HepG2 (cell line): ENCODE measurements around the gene DHH. TPM values are rescaled to one million over a fixed set of nuclear protein-coding genes. Genes with fewer than 3 reads are reported as not detected.
A peak's percentile ranks its signal among the peaks of the same experiment; 100 is the strongest.

ENCODE experiments used
- ATAC-seq: fragments of 200-7000 bp; cut with Tn5 transposase; 3 replicates; pipeline ENCODE4 v1.9.1; 2020; ENCODE audit warnings: mild to moderate bottlenecking, moderate library complexity
- BruUV-seq: library from RNA; stranded (reverse); fragments of 400-500 nt; replicated peaks from 2 replicates; lab custom pipeline; 2021; lab: Mats Ljungman, UMichigan
- CTCF ChIA-PET: fragments of 300-600 bp; formaldehyde crosslinking; extraction: SDS; loops from one replicate; lab custom pipeline; 2021; ENCODE audit warnings: low total read pairs, inconsistent platforms, low intra/inter-chr PET ratio; lab: Yijun Ruan, JAX
- POLR2A ChIA-PET: fragments of 350-600 bp; sonication (Branson Sonifier 250); formaldehyde crosslinking; loops from one replicate; lab custom pipeline; 2020; ENCODE audit warnings: antibody characterized with exemption, inconsistent platforms; lab: Yijun Ruan, JAX
- DNase-seq: peaks from one replicate; pipeline ENCODE4 v3.0.0-alpha.2; 2015; ENCODE audit warnings: low spot score
- FAIRE-seq: peaks from 3 replicates; lab custom pipeline; 2011; peaks lifted over from hg19 to GRCh38; lab: Jason Lieb, UNC
- H2AFZ ChIP-seq: one replicate; pipeline ENCODE4 v1.6.1; 2011; ENCODE audit warnings: low read length, inconsistent platforms
- H3K27ac ChIP-seq: fragments of 300-600 bp; 3 replicates; pipeline ENCODE4 v1.8.0; 2011; ENCODE audit warnings: mixed run types, mild to moderate bottlenecking, mixed read lengths, low read length, inconsistent platforms; ENCODE audit not compliant: insufficient read depth; ENCODE audit errors: extremely low read length
- H3K27me3 ChIP-seq, 2 experiments: fragments of 200-600 bp in 1 of 2; 2 replicates in 1 of 2; 3 replicates in 1 of 2; pipeline versions ENCODE4 v1.6.0 to v1.8.0; 2011; ENCODE audit warnings: low read length in 2 of 2, mild to moderate bottlenecking in 2 of 2, moderate library complexity in 2 of 2, inconsistent platforms in 1 of 2; ENCODE audit not compliant: insufficient read depth in 2 of 2, control insufficient read depth in 1 of 2
- H3K36me3 ChIP-seq, 2 experiments: fragments of 200-600 bp in 1 of 2; replicated peaks in 1 of 2; 2 replicates in 1 of 2; 3 replicates in 1 of 2; pipeline versions ENCODE4 v1.5.1 to v1.8.0; 2011; ENCODE audit warnings: low read length in 2 of 2, inconsistent platforms in 1 of 2; ENCODE audit not compliant: insufficient read depth in 2 of 2, control insufficient read depth in 1 of 2
- H3K4me1 ChIP-seq: 2 replicates; pipeline ENCODE4 v1.5.1; 2012; ENCODE audit warnings: low read length, inconsistent platforms; ENCODE audit not compliant: insufficient read depth
- H3K4me2 ChIP-seq: 2 replicates; pipeline ENCODE4 v1.6.0; 2011; ENCODE audit warnings: low read depth, low read length, inconsistent platforms
- H3K4me3 ChIP-seq, 3 experiments: fragments of 200-600 bp in 1 of 3; sonication (generic), shearing (Covaris generic) in 1 of 3; replicated peaks in 1 of 3; 2 replicates each; pipeline ENCODE4 v1.5.1; 2011 to 2016; ENCODE audit warnings: low read length in 3 of 3, inconsistent platforms in 2 of 3, low read depth in 2 of 3, mild to moderate bottlenecking in 2 of 3, control low read depth in 1 of 3, mixed read lengths in 1 of 3; ENCODE audit not compliant: insufficient read depth in 1 of 3
- H3K79me2 ChIP-seq: one replicate; pipeline ENCODE4 v1.6.1; 2011; ENCODE audit warnings: low read length, inconsistent platforms; ENCODE audit not compliant: insufficient read depth
- H3K9ac ChIP-seq: 2 replicates; pipeline ENCODE4 v1.6.0; 2011; ENCODE audit warnings: mild to moderate bottlenecking, low read depth, low read length, inconsistent platforms; ENCODE audit not compliant: insufficient read depth
- H3K9me3 ChIP-seq: 2 replicates; pipeline ENCODE4 v1.5.1; 2012; ENCODE audit warnings: mild to moderate bottlenecking, low read length
- H4K20me1 ChIP-seq: 2 replicates; pipeline ENCODE4 v1.6.0; 2011; ENCODE audit warnings: inconsistent platforms, mild to moderate bottlenecking, low read length, moderate library complexity; ENCODE audit not compliant: insufficient read depth
- AGO2 ChIP-seq: fragments of 200-400 bp; formaldehyde crosslinking; optimal IDR thresholded peaks from 2 replicates; pipeline ENCODE3; 2017; ENCODE audit warnings: mild to moderate bottlenecking, low read depth, low read length, moderate library complexity
- KAT8 ChIP-seq: IDR thresholded peaks from 2 replicates; pipeline ENCODE4 v1.6.1; 2016; ENCODE audit warnings: missing genetic modification reagents, missing compliant biosample characterization
- POLR2G ChIP-seq: fragments of 200-400 bp; formaldehyde crosslinking; IDR thresholded peaks from 2 replicates; pipeline ENCODE4 v1.6.1; 2018; ENCODE audit warnings: mild to moderate bottlenecking, low read depth, low read length, moderate library complexity
- RAD51 ChIP-seq: fragments of 450-650 bp; IDR thresholded peaks from 2 replicates; pipeline ENCODE4 v1.6.1; 2016; ENCODE audit warnings: borderline replicate concordance
- WGBS: methylation state at CpG from one replicate; pipeline ENCODE4 v1.1.6; 2017; ENCODE audit warnings: low lambda C conversion rate; 5-methylcytosine and 5-hydroxymethylcytosine counted together
- in situ Hi-C: cut with HindIII; loops from 2 replicates; pipeline ENCODE4 v1.10.0; 2017; ENCODE audit warnings: low pct_unique_long_range_greater_than_20kb; ENCODE audit not compliant: extremely low pct_ligation_motif_present
- intact Hi-C: fragments of 100-400 bp; cut with micrococcal nuclease; formaldehyde crosslinking; loops from one replicate; pipeline ENCODE4 v1.10.0; 2022; ENCODE audit not compliant: unreplicated experiment
- polyA plus RNA-seq, 8 experiments: library from polyadenylated mRNA; depleted of rRNA in 3 of 8; stranded (reverse) in 7 of 8; unstranded in 1 of 8; fragments of >200 nt; fragmentation: Illumina TruSeq in 4 of 8; extraction: Trizol in 4 of 8; gene quantifications; 2 replicates each; pipeline versions ENCODE4 v1.2.1 to v1.2.3, GENCODE V29; 2011 to 2016; ENCODE audit warnings: low read depth in 4 of 8, missing spikeins in 1 of 8, mixed read lengths in 1 of 8; ENCODE audit not compliant: insufficient read depth in 1 of 8
- total RNA-seq, 5 experiments: library from RNA; depleted of rRNA; stranded (reverse); fragments of >200 nt; fragmentation: Illumina TruSeq; extraction: Trizol; gene quantifications; 2 replicates each; pipeline ENCODE4 v1.2.3, GENCODE V29; 2016; ENCODE audit warnings: low read depth in 1 of 5

DHH gene
- total and polyA plus RNA-seq, 2 of the 13 experiments (the other 11 are each of a cell fraction or from before 2014, with no cell fraction given) = not detected

DNA sequence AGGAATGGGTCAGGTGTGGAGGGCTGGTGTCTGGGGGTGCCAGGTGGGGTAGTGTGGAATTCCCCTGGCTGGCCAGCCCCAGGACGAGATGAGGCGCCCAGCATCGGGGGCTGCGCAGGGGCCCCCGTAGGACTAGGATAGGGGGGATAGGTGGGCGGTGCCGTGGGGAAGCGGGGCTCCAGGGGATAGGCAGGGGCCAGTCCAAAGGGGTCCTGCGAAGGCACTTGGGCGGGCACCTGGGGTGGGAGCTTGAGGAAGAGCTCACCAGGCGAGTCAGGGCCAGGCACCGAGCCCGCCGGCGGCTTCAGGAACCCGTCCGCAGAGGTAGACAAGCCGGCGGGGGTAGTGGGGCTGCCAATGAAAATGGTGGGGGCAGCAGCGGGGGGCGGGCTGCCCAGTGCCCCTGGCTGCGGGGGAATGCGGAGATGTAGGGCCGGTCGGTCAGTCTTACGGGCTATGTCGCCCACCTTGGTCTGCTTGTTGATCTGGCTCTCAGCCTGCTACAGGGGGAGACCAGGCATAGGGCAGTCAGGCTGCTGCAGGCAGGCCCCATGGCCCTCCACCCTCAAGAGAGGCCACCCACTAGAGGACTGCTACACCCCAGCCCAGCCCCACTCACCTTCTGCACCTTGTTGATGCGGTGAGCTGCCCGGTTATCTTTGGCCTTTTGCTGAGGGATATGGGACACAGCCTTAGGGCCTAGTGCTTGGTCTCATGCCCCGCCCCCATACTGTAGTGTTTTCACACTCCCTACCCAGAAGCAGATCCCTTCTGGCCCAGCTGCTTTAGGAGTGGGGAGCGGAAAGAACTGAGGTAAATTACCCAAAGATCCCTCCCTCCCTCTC lies 53.3 kb downstream of the DHH start:
- in situ Hi-C loops (no loop called here), intact Hi-C loops (no loop called here)
- no peak for DNase-seq
- H3K79me2 ChIP-seq = no peaks in the 10 kb centered on the region
- H3K27ac ChIP-seq = no peak overlapping the region
- ATAC-seq = no peak
- no peak for TF ChIP-seq KAT8 (CRISPR knock-in tag)
- H3K4me3 ChIP-seq = no peak overlapping the region
- ChIA-PET POLR2A (no interaction called here), CTCF (no interaction called here)
- FAIRE-seq = no peak
- H3K4me1 ChIP-seq = no peaks in the 10 kb centered on the region
- H3K9me3 ChIP-seq = no peaks in the 10 kb centered on the region
- peaks cover 58 to 96% of the 10 kb centered on the region in 2 experiments for H3K36me3 ChIP-seq
- no peak overlapping the region for H2AFZ ChIP-seq
- BruUV-seq = no TSS peak
- H3K9ac ChIP-seq = no peak overlapping the region
- WGBS = over 99% methylated on average over 23 of the region's 31 CpGs
- H3K27me3 ChIP-seq = no peaks in the 10 kb centered on the region
- no peak overlapping the region for H3K4me2 ChIP-seq
- H4K20me1 ChIP-seq = 0 out of 2 replicates have a peak, but pooled peaks cover 3% of the 10 kb centered on the region

DNA sequence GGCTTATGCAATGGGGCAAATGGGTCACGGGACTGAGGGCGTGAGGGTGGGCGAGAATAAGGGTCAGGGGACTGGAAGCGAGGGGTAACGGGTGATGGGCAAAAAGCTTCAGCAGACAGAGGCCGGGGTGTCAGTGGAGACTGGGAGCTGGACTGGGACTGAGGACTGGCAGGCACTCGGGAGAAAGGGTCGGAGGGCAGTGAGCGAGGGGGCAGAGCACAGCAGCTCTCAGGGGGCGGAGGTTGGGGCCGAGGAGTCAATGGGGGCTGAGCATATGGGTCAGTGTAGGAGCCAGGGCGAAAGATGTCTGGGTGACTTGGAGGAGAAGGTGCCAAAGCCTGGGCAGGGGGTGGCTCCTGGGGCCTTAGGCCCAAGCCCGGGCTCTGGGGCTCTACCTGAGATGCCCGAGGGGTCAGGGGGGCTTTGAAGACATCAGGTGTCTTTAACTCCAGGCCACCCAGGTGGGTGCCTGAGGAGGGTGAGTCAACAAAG lies 54.2 kb downstream of the DHH start:
- Histone ChIP-seq H3K9me3 (no peaks in the 10 kb centered on the region), H3K4me2 (no peak overlapping the region), H3K79me2 (no peaks in the 10 kb centered on the region), H3K27me3 (no peaks in the 10 kb centered on the region), H2AFZ (no peak overlapping the region), H3K4me3 (no peak overlapping the region), H3K9ac (no peak overlapping the region)
- POLR2A ChIA-PET = no interaction called here
- FAIRE-seq = no peak
- in situ Hi-C loops = no loop called here
- no TSS peak for BruUV-seq
- intact Hi-C loops = no loop called here
- CTCF ChIA-PET = no interaction called here
- TF ChIP-seq POLR2G (no peak), RAD51 (no peak), AGO2 (peak; percentile 19)
- TF ChIP-seq, all 625 proteins: peak for 1
- Histone ChIP-seq H3K36me3 (peaks cover 53 to 91% of the 10 kb centered on the region in 2 experiments), H3K4me1 (no peaks in the 10 kb centered on the region), H4K20me1 (0 out of 2 replicates have a peak, but pooled peaks cover 3% of the 10 kb centered on the region), H3K27ac (no peak overlapping the region)
- no peak for DNase-seq
- 97% methylated on average over 13 of the region's 14 CpGs for WGBS
- no peak for ATAC-seq
